K562 (cell line): ENCODE results near the gene C2orf69. TPM values are rescaled to one million over a fixed set of nuclear protein-coding genes. Genes with fewer than 3 reads are reported as not detected.
A peak's percentile ranks its signal among the peaks of the same experiment; 100 is the strongest.

Experiments
- ATAC-seq: fragments of 200-7000 bp; cut with Tn5 transposase; 3 replicates; pipeline ENCODE4 v1.9.1; 2020; ENCODE audit warnings: moderate library complexity
- BruUV-seq: library from RNA; stranded (reverse); fragments of 400-500 nt; replicated peaks from 2 replicates; lab custom pipeline; 2021; lab: Mats Ljungman, UMichigan
- CTCF ChIA-PET: fragments of 300-600 bp; formaldehyde crosslinking; extraction: SDS; loops from one replicate; lab custom pipeline; 2021; ENCODE audit warnings: low intra/inter-chr PET ratio; lab: Yijun Ruan, JAX
- POLR2A ChIA-PET: fragments of 300-600, 350-650 bp; sonication (Branson Sonifier 250); formaldehyde crosslinking; extraction: SDS; loops from one replicate; lab custom pipeline; 2021; ENCODE audit warnings: antibody characterized with exemption, inconsistent platforms; lab: Yijun Ruan, JAX
- DNase-seq, 4 experiments: peaks; one replicate each; pipeline versions ENCODE4 v3.0.0 to v3.0.0-alpha.2; 2011 to 2018; ENCODE audit warnings: low spot score in 3 of 4, mixed read lengths in 3 of 4; ENCODE audit errors: extremely low read depth in 1 of 4
- FAIRE-seq: peaks from 2 replicates; lab custom pipeline; 2011; peaks lifted over from hg19 to GRCh38; lab: Jason Lieb, UNC
- H2AFZ ChIP-seq: 2 replicates; pipeline ENCODE4 v1.6.0; 2011; ENCODE audit warnings: low read depth, low read length, control low read depth, inconsistent platforms
- H3K27ac ChIP-seq: fragments of 200-600 bp; 3 replicates; pipeline ENCODE4 v1.8.0; 2011; ENCODE audit warnings: low read depth, mild to moderate bottlenecking, control low read depth, inconsistent platforms, low read length, moderate library complexity, mixed read lengths; ENCODE audit errors: extremely low read depth
- H3K27me3 ChIP-seq, 2 experiments: fragments of 300-600 bp in 1 of 2; 2 replicates in 1 of 2; 3 replicates in 1 of 2; pipeline versions ENCODE4 v1.6.0 to v1.8.0; 2011; ENCODE audit warnings: inconsistent platforms in 2 of 2, low read length in 2 of 2, mild to moderate bottlenecking in 1 of 2, mixed read lengths in 1 of 2, moderate library complexity in 1 of 2; ENCODE audit not compliant: control insufficient read depth in 2 of 2, insufficient read depth in 2 of 2
- H3K36me3 ChIP-seq: fragments of 300-600 bp; 3 replicates; pipeline ENCODE4 v1.8.0; 2011; ENCODE audit warnings: mild to moderate bottlenecking, low read length, inconsistent platforms; ENCODE audit not compliant: control insufficient read depth, insufficient read depth
- H3K4me1 ChIP-seq, 2 experiments: fragments of 200-600 bp in 1 of 2; replicated peaks in 1 of 2; 2 replicates in 1 of 2; 3 replicates in 1 of 2; pipeline versions ENCODE4 v1.5.1 to v1.8.0; 2011; ENCODE audit warnings: inconsistent platforms in 2 of 2, low read length in 2 of 2, mild to moderate bottlenecking in 1 of 2, mixed read lengths in 1 of 2, moderate library complexity in 1 of 2; ENCODE audit not compliant: control insufficient read depth in 2 of 2, insufficient read depth in 2 of 2
- H3K4me2 ChIP-seq: 2 replicates; pipeline ENCODE4 v1.6.1; 2011; ENCODE audit warnings: low read length, control low read depth, inconsistent platforms, mixed read lengths; ENCODE audit not compliant: insufficient read depth
- H3K4me3 ChIP-seq: fragments of 200-600 bp; sonication (generic), shearing (Covaris generic); 2 replicates; pipeline ENCODE4 v1.5.1; 2016; ENCODE audit warnings: control low read depth, inconsistent platforms
- H3K79me2 ChIP-seq: fragments of 200-600 bp; 3 replicates; pipeline ENCODE4 v1.8.0; 2011; ENCODE audit warnings: low read length, inconsistent platforms; ENCODE audit not compliant: control insufficient read depth, insufficient read depth
- H3K9ac ChIP-seq, 2 experiments: 2 replicates each; pipeline versions ENCODE4 v1.6.0 to v1.6.1; 2011; ENCODE audit warnings: low read depth in 2 of 2, low read length in 2 of 2, control low read depth in 1 of 2, inconsistent platforms in 1 of 2, mild to moderate bottlenecking in 1 of 2, mixed read lengths in 1 of 2; ENCODE audit not compliant: insufficient read depth in 1 of 2
- H3K9me1 ChIP-seq: one replicate; pipeline ENCODE4 v1.6.0; 2011; ENCODE audit warnings: inconsistent platforms, mild to moderate bottlenecking, low read length, moderate library complexity; ENCODE audit not compliant: control insufficient read depth, insufficient read depth
- H3K9me3 ChIP-seq: replicated peaks from 2 replicates; pipeline ENCODE4 v1.5.1; 2011; ENCODE audit warnings: low read depth, low read length, inconsistent platforms; ENCODE audit not compliant: control insufficient read depth, insufficient read depth
- H4K20me1 ChIP-seq: replicated peaks from 2 replicates; pipeline ENCODE4 v1.6.1; 2011; ENCODE audit warnings: low read length, inconsistent platforms, mixed read lengths; ENCODE audit not compliant: control insufficient read depth, insufficient read depth
- ADNP ChIP-seq: fragments of 200-800 bp; sonication (Bioruptor generic); IDR thresholded peaks from 2 replicates; pipeline ENCODE4 v1.6.1; 2016; ENCODE audit warnings: missing genetic modification characterization, missing compliant biosample characterization
- CBFA2T2 ChIP-seq: fragments of 450-650 bp; conservative IDR thresholded peaks from 2 replicates; pipeline ENCODE4 v1.6.1; 2017; ENCODE audit warnings: mild to moderate bottlenecking
- CC2D1A ChIP-seq: fragments of 450-650 bp; IDR thresholded peaks from 2 replicates; pipeline ENCODE4 v1.6.1; 2017; ENCODE audit warnings: mild to moderate bottlenecking
- CCNT2 ChIP-seq: IDR thresholded peaks from 2 replicates; pipeline ENCODE4 v1.6.1; 2011; ENCODE audit warnings: borderline replicate concordance, low read depth, mild to moderate bottlenecking, moderate library complexity, mixed read lengths, low read length; ENCODE audit not compliant: insufficient read length; ENCODE audit errors: extremely low read depth
- CEBPB ChIP-seq: fragments of 450-650 bp; IDR thresholded peaks from 2 replicates; pipeline ENCODE4 v1.6.1; 2016; ENCODE audit warnings: missing genetic modification characterization, missing compliant biosample characterization
- NFYB ChIP-seq: IDR thresholded peaks from 2 replicates; pipeline ENCODE4 v1.6.1; 2011; ENCODE audit warnings: mild to moderate bottlenecking, moderate library complexity; ENCODE audit not compliant: insufficient read length; ENCODE audit errors: extremely low read depth
- PML ChIP-seq: IDR thresholded peaks from 2 replicates; pipeline ENCODE4 v1.6.1; 2012; ENCODE audit warnings: low read length, inconsistent platforms
- POLR2AphosphoS5 ChIP-seq: IDR thresholded peaks from 2 replicates; pipeline ENCODE4 v1.6.1; 2011; ENCODE audit warnings: mild to moderate bottlenecking, low read depth, low read length, moderate library complexity; ENCODE audit not compliant: control insufficient read depth, insufficient read depth
- SMAD3 ChIP-seq: fragments of 450-650 bp; formaldehyde crosslinking; conservative IDR thresholded peaks from 2 replicates; pipeline ENCODE4 v1.4.0; 2020; ENCODE audit warnings: mild to moderate bottlenecking
- WGBS: fragments of 100-300 bp; shearing (Covaris generic); methylation state at CpG from one replicate; pipeline ENCODE4 v1.1.6; 2016; ENCODE audit warnings: low coverage, mixed read lengths; ENCODE audit not compliant: insufficient coverage; ENCODE audit errors: missing lambda C conversion rate; 5-methylcytosine and 5-hydroxymethylcytosine counted together
- in situ Hi-C: fragments of 300-500 bp; cut with MboI; formaldehyde crosslinking; loops from 4 replicates; pipeline ENCODE4 v1.15.0; 2018; ENCODE audit warnings: inconsistent platforms, mixed read lengths
- intact Hi-C: fragments of 100-400 bp; cut with micrococcal nuclease; formaldehyde crosslinking; loops from 2 replicates; pipeline ENCODE4 v1.14.2; 2022
- polyA plus RNA-seq, 8 experiments: library from polyadenylated mRNA; depleted of rRNA in 4 of 8; stranded (reverse) in 5 of 8; unstranded in 3 of 8; fragments of >200 nt; fragmentation: Nextera tagmentation in 2 of 8; fragmentation: Illumina TruSeq in 1 of 8; extraction: Ambion mirVana in 2 of 8; extraction: Trizol in 1 of 8; gene quantifications; 2 replicates each; pipeline versions ENCODE4 v1.2.1 to v1.2.3, GENCODE V29; 2011 to 2014; ENCODE audit warnings: inconsistent platforms in 1 of 8, missing spikeins in 1 of 8
- total RNA-seq, 7 experiments: library from RNA; depleted of rRNA in 6 of 7; stranded (reverse); fragments of >200 nt in 6 of 7; fragmentation: Illumina TruSeq in 2 of 7; extraction: Trizol in 2 of 7; gene quantifications; 2 replicates each; pipeline versions ENCODE4 v1.2.1 to v1.2.3, GENCODE V29; 2011 to 2021; ENCODE audit warnings: low replicate concordance in 1 of 7
- TF ChIP-seq, protein P1 (sequence below): fragments of 450-650 bp; formaldehyde crosslinking; IDR thresholded peaks from 2 replicates; pipeline ENCODE4 v1.4.0; 2020; ENCODE audit warnings: mild to moderate bottlenecking, mixed read lengths
- TF ChIP-seq, protein P2 (sequence below), 2 experiments: fragments of 450-650 bp; formaldehyde crosslinking in 1 of 2; IDR thresholded peaks; 2 replicates each; pipeline versions ENCODE4 v1.4.0 to v1.6.1; 2014 to 2020; ENCODE audit warnings: mild to moderate bottlenecking in 2 of 2, borderline replicate concordance in 1 of 2, low read depth in 1 of 2

Gene C2orf69
- total and polyA plus RNA-seq, 9 of the 15 experiments (the other 6 are each of a cell fraction or from before 2014, with no cell fraction given), result 3.4 to 9.8 (median 5.7) TPM

DNA sequence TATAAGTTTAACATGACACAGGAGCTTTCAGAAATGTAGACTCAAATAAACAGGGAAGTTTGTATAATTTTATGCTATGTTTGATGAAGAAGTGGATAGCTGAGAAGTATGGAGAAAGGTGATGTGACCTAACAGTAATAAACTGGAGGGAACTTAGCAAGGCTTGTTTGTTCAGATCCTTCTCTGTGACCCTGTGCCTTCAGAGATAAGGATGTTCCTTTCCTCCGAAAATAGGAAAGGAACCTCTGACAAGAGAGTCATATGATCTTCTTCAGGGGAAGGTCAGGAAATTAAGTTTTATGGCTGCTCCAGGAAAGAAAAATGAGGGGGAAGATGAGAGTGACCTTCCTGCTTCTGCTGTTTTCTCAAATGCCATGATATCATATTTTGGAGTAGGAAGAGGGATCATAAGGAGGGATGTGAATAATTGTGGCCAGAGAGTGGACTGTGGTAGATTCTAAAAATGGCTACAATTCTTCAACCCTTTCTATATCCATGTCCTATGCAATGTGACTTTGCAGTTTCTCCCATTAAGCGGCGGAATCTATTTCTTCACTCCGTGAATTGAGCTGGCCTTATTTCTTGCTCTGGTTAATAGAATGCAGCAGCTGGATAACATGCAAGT lies 8.5 kb upstream of the C2orf69 start:
- no peak overlapping the region for H3K4me3 ChIP-seq
- peak overlapping the region; percentile 18; the same call in 1 of the 2 replicates for H3K4me2 ChIP-seq
- DNase-seq, result peak in 2 of 4 experiments; percentile 13 to 31
- H3K79me2 ChIP-seq, result no peaks in the 10 kb centered on the region
- in situ Hi-C loops (no loop called here), intact Hi-C loops (no loop called here)
- CTCF ChIA-PET, result no interaction called here
- no peaks in the 10 kb centered on the region; the same call in 1 of the 2 replicates for H3K9me3 ChIP-seq
- H4K20me1 ChIP-seq, result no peaks in the 10 kb centered on the region
- H3K27me3 ChIP-seq, result no peaks in the 10 kb centered on the region
- peak overlapping the region; percentile 60; the same call in 2 of the 3 replicates for H3K27ac ChIP-seq
- WGBS, result 34% methylated on average over 4 of the region's 4 CpGs
- peaks cover 0 to 13% of the 10 kb centered on the region in 2 experiments; a peak in 2 of 5 replicates for H3K4me1 ChIP-seq
- peak overlapping the region; percentile 83 for H2AFZ ChIP-seq
- POLR2A ChIA-PET, result no interaction called here
- H3K9me1 ChIP-seq, result no peaks in the 10 kb centered on the region
- no TSS peak for BruUV-seq
- H3K9ac ChIP-seq, result no peak overlapping the region
- H3K36me3 ChIP-seq, result no peaks in the 10 kb centered on the region
- no peak for FAIRE-seq
- peak; percentile 57; the same call in 2 of the 3 replicates for ATAC-seq
- TF ChIP-seq CC2D1A (no peak), ADNP (tag) (no peak), PML (no peak), CBFA2T2 (peak; percentile 46), CCNT2 (no peak), SMAD3 (CRISPR knock-in tag) (no peak), CEBPB (no peak), NFYB (no peak), POLR2AphosphoS5 (no peak)
- TF ChIP-seq, protein P1, sequence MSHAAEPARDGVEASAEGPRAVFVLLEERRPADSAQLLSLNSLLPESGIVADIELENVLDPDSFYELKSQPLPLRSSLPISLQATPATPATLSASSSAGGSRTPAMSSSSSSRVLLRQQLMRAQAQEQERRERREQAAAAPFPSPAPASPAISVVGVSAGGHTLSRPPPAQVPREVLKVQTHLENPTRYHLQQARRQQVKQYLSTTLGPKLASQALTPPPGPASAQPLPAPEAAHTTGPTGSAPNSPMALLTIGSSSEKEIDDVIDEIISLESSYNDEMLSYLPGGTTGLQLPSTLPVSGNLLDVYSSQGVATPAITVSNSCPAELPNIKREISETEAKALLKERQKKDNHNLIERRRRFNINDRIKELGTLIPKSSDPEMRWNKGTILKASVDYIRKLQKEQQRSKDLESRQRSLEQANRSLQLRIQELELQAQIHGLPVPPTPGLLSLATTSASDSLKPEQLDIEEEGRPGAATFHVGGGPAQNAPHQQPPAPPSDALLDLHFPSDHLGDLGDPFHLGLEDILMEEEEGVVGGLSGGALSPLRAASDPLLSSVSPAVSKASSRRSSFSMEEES (CRISPR knock-in tag), result no peak
- TF ChIP-seq, protein P2, sequence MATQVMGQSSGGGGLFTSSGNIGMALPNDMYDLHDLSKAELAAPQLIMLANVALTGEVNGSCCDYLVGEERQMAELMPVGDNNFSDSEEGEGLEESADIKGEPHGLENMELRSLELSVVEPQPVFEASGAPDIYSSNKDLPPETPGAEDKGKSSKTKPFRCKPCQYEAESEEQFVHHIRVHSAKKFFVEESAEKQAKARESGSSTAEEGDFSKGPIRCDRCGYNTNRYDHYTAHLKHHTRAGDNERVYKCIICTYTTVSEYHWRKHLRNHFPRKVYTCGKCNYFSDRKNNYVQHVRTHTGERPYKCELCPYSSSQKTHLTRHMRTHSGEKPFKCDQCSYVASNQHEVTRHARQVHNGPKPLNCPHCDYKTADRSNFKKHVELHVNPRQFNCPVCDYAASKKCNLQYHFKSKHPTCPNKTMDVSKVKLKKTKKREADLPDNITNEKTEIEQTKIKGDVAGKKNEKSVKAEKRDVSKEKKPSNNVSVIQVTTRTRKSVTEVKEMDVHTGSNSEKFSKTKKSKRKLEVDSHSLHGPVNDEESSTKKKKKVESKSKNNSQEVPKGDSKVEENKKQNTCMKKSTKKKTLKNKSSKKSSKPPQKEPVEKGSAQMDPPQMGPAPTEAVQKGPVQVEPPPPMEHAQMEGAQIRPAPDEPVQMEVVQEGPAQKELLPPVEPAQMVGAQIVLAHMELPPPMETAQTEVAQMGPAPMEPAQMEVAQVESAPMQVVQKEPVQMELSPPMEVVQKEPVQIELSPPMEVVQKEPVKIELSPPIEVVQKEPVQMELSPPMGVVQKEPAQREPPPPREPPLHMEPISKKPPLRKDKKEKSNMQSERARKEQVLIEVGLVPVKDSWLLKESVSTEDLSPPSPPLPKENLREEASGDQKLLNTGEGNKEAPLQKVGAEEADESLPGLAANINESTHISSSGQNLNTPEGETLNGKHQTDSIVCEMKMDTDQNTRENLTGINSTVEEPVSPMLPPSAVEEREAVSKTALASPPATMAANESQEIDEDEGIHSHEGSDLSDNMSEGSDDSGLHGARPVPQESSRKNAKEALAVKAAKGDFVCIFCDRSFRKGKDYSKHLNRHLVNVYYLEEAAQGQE (IDR thresholded peaks at IDR 0.05; ENCODE audit: borderline replicate concordance), result no peak
- TF ChIP-seq, protein P2 (CRISPR knock-in tag; IDR thresholded peaks at IDR 0.05; ENCODE audit: low read depth), result no peak
